Fibroblast of pulmonary artery (primary cell): ENCODE results near the gene RAD1.

Experiments used
- DNase-seq: peaks from one replicate; pipeline ENCODE4 v3.0.0-alpha.2; 2010; ENCODE audit warnings: low read depth
- H3K4me3 ChIP-seq: replicated peaks from 2 replicates; pipeline ENCODE4 v1.5.1; 2011; ENCODE audit warnings: low read depth, mild to moderate bottlenecking, control low read depth, low read length, moderate library complexity
- CTCF ChIP-seq: IDR thresholded peaks from 2 replicates; pipeline ENCODE4 v1.5.1; 2011; ENCODE audit warnings: mild to moderate bottlenecking, control low read depth, low read length, inconsistent platforms; ENCODE audit errors: missing control alignments

RAD1 gene

DNA sequence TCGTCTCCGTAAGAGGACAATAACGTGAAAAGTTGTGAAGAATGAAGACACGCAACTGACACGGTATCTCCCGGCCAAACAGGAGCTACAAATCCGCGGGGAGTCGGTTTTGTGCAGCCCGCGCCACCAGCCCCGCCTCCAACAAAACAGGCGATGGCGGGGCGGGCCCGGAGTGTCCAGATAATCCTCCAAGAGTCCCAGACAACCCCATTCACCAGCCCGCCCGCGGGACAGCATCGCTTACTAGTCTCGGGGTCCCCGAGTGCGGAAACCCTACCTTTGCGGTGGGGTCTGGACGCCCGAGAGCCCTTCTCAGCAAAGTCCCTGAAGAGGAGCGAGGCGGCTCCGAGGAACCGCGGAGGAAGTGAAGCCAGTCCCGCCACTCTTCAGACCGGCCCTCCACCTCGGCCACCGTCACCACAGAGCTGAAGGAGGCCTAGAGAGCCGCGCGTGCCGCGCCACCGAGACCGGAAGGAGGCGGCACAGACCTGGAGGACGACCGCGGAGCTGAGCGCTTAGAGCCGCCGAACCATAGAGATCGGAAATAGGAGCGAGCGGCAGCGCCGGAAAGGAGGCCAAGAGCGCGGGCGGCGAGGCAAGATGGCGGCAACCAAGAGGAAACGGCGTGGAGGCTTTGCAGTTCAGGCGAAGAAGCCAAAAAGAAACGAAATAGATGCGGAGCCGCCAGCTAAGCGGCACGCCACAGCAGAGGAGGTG, at the start of gene RAD1, which contains the start of gene BRIX1:
TSS of gene RAD1 (minus strand) at position 366 of the 717 bp plus-strand sequence. CDS start 612 bp downstream, outside the sequence.
TSS of gene BRIX1 (plus strand) at position 573 of the 717 bp plus-strand sequence. CDS start at position 601, 28 bp downstream.
- peak; percentile 98 for DNase-seq
- TF ChIP-seq CTCF = no peak
- peak within 1 kb of the TSS; percentile 93 for H3K4me3 ChIP-seq

DNA sequence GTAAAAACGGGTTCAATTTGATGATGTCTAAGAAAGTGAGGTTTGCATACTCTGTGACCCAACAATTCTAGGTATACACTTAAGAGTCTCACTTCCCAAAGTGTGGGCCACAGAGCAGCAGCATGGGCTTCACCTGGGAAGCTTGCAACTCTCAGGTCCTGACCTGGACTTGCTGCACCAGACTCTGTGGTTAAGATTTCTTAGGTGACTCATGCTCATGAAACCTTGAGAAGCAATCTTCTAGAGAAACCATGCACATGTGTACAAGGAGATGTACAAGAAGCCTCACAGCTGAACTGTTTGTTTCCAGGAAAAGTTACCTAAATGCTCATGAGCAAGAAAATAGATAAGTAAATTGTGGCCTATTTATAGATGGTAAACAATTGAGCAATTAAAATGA, 44.0 kb upstream of the RAD1 start:
- peak; percentile 41 for DNase-seq
- no peak overlapping the region for H3K4me3 ChIP-seq
- no peak for TF ChIP-seq CTCF

DNA sequence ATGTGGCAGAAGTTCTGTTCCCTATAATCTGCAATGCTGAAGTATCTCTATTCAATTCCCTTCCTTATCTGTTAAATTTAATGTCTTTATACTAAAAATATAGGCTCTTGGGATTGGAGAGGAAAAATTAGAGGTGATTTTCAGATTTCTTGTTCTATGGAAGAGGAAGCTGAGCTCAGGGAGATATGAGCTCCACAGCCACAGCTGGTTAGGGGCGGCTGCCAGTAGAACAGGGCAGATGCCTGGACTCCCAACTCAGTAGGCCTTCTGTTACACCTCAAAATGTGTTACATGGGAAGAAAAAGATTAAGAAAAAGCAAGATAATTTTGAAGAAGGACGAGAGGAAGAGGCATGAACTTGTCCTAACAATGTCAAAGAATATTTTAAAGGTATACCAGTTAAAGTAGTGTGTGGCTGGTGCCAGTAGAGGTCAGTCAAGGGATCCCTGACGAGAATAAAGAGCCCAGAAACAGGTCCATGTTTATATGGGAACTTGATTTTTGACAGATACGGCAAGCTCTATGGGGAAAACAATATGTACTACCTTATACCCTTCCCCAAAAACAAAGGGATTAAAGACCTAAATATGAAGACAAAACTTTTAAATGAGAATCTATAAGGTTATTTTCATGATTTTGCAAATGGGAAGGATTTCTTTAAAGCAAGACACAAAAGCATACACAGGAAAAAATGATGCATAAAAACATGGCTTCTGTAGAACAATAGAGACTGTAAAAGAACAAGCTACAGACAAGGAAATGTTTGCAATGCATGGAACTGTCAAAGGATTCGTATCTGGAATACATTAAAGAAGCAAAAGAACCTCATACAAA, 42.8 kb upstream of the RAD1 start:
- H3K4me3 ChIP-seq = no peak overlapping the region
- peak; percentile 52 for DNase-seq
- peak; percentile 78 for TF ChIP-seq CTCF

- TF ChIP-seq CTCF = no peak
- no peak overlapping the region for H3K4me3 ChIP-seq
- DNase-seq = peak; percentile 16
Measured at GRCh38 chr5:34957321-34957720, 42.0 kb upstream of the RAD1 start.

DNA sequence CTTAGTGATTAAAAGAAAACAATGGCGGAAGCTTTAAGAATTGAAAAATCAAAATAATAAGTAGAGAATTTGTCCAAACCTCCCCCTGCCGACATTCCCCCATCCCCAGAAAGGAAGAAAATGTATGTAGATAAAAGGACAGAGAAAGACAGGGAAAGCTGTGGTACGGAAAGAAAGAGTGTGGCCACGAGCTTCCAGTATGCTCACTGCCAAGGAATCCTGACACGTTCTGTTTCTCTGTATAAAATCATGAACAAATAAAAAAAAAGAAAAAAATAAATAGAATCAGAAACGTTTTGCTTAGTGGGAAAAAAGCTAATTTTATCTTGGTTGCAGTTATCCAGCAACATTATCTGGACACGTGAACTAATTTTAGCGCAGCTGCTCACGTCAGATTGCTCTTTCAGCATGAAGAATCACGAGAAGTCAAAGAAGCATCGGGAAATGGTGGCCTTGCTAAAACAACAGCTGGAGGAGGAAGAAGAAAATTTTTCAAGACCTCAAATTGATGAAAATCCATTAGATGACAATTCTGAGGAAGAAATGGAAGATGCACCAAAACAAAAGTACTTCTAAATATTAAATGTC, 29.2 kb upstream of the RAD1 start:
- no peak for DNase-seq
- no peak overlapping the region for H3K4me3 ChIP-seq
- no peak for TF ChIP-seq CTCF

- H3K4me3 ChIP-seq = no peak overlapping the region
- DNase-seq = no peak
- TF ChIP-seq CTCF = no peak
Measured at GRCh38 chr5:34944044-34944443, 28.7 kb upstream of the RAD1 start.
